ENCODE measurements around the gene GABRB2.

GABRB2 gene

DNA sequence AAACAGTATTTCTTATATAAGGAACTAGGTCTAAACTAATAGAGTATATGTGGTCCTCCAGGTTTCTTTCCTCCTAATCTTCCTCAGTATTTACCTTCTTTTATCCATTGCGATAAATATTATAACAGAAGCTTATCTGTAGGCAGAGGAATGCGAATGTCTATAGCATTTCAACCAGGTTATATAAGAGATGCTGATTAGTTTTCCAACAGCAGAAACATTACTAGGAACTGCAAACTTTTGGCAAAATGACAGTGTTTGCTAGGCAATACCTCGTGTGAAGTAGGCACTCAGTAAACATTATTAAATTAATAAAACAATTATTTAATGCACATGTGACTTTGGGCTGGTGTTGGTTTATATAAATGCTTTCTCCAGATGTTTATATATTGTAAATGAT, 206.5 kb downstream of the GABRB2 start:
- ATAC-seq (ENCODE audit: insufficient read depth, low read depth): no peak
- Histone ChIP-seq H3K4me2 (ENCODE audit: insufficient read depth, low read length) (no peak overlapping the region), H3K9me3 (ENCODE audit: insufficient read depth, low read length, severe bottlenecking) (no peaks in the 10 kb centered on the region), H3K27ac (ENCODE audit: low read length) (no peak overlapping the region), H3K79me2 (ENCODE audit: insufficient read depth, low read length) (no peaks in the 10 kb centered on the region), H3K4me1 (ENCODE audit: insufficient read depth, low read length) (no peaks in the 10 kb centered on the region), H4K20me1 (ENCODE audit: insufficient read depth, low read length) (no peaks in the 10 kb centered on the region), H3K9ac (ENCODE audit: low read depth, low read length) (no peak overlapping the region), H3K36me3 (ENCODE audit: insufficient read depth, low read length) (no peaks in the 10 kb centered on the region), H3K27me3 (ENCODE audit: insufficient read depth, low read length, poor library complexity) (no peaks in the 10 kb centered on the region), H2AFZ (ENCODE audit: low read depth, low read length) (no peak overlapping the region), H3K4me3 (ENCODE audit: low read depth in 1 of 2, low read length in 2 of 2) (no peak overlapping the region)
- TF ChIP-seq EZH2 (IDR thresholded peaks at IDR 0.05; ENCODE audit: borderline replicate concordance, low read depth, low read length, severe bottlenecking): no peak
- TF ChIP-seq, protein P1, sequence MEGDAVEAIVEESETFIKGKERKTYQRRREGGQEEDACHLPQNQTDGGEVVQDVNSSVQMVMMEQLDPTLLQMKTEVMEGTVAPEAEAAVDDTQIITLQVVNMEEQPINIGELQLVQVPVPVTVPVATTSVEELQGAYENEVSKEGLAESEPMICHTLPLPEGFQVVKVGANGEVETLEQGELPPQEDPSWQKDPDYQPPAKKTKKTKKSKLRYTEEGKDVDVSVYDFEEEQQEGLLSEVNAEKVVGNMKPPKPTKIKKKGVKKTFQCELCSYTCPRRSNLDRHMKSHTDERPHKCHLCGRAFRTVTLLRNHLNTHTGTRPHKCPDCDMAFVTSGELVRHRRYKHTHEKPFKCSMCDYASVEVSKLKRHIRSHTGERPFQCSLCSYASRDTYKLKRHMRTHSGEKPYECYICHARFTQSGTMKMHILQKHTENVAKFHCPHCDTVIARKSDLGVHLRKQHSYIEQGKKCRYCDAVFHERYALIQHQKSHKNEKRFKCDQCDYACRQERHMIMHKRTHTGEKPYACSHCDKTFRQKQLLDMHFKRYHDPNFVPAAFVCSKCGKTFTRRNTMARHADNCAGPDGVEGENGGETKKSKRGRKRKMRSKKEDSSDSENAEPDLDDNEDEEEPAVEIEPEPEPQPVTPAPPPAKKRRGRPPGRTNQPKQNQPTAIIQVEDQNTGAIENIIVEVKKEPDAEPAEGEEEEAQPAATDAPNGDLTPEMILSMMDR (IDR thresholded peaks at IDR 0.05; ENCODE audit: borderline replicate concordance, extremely low read depth, low read length, poor library complexity, severe bottlenecking): no peak
- DNase-seq: no peak

DNA sequence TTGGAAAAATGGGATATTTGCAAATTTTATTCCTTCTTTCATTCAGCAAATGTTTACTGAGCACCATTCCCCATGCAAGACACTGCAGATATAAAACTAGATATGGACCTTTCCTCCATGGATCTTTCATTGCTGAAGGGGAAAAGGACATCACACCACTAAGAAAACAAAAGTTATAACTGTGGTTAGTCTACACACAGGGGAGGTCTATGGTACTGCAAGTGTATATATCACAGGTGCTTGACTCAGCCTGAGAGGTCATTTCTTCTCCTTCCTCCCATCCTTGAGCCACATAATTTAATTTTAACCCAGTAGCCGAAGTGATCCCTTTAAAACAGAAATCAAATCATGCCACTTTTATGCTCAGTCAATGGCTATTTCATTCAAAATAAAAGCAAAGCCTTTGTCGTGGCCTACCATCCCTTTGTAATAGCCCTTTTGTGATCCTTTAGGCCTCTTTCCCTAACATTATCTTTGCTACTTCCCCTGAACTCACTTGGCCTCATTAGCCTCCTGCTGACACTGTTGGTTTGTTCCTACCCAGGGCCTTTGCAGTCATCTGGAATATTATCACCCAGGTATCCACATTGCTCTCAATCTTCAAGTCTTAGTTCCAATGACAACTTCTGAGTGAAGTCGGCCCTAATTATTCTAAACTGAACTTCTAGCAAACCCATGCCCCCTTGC, 213.2 kb downstream of the GABRB2 start:
- no peak overlapping the region for H3K9ac ChIP-seq (ENCODE audit: low read depth, low read length)
- no peaks in the 10 kb centered on the region for H3K79me2 ChIP-seq (ENCODE audit: insufficient read depth, low read length)
- no peaks in the 10 kb centered on the region for H4K20me1 ChIP-seq (ENCODE audit: insufficient read depth, low read length)
- no peak for ATAC-seq (ENCODE audit: insufficient read depth, low read depth)
- H3K27me3 ChIP-seq (ENCODE audit: insufficient read depth, low read length, poor library complexity): no peaks in the 10 kb centered on the region
- no peak for TF ChIP-seq EZH2 (IDR thresholded peaks at IDR 0.05; ENCODE audit: borderline replicate concordance, low read depth, low read length, severe bottlenecking)
- TF ChIP-seq, protein P1 (IDR thresholded peaks at IDR 0.05; ENCODE audit: borderline replicate concordance, extremely low read depth, low read length, poor library complexity, severe bottlenecking): no peak
- H3K4me2 ChIP-seq (ENCODE audit: insufficient read depth, low read length): no peak overlapping the region
- H3K4me3 ChIP-seq (ENCODE audit: low read depth in 1 of 2, low read length in 2 of 2): no peak overlapping the region
- H3K27ac ChIP-seq (ENCODE audit: low read length): no peak overlapping the region
- no peaks in the 10 kb centered on the region for H3K4me1 ChIP-seq (ENCODE audit: insufficient read depth, low read length)
- H2AFZ ChIP-seq (ENCODE audit: low read depth, low read length): no peak overlapping the region
- H3K36me3 ChIP-seq (ENCODE audit: insufficient read depth, low read length): no peaks in the 10 kb centered on the region
- DNase-seq: no peak
- no peaks in the 10 kb centered on the region for H3K9me3 ChIP-seq (ENCODE audit: insufficient read depth, low read length, severe bottlenecking)

DNA sequence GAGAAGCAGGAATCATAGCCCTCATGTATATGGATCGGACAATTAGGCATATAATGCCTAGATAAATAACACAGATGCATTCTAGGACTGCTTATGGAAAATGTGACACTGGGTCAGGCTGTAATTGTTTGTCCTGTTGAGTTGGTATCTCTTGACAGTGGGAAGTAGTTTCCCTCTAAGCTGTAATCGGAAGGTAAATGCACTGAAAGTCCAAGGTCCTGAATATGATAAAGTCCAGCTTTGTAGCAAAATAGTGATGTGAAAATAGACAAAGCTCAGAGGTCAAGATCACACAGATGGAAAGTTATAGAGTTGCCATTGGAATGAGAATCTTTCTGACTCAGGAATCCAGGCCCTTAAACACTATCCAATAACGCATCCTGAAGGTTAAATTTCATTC, 214.2 kb downstream of the GABRB2 start:
- H3K79me2 ChIP-seq (ENCODE audit: insufficient read depth, low read length): no peaks in the 10 kb centered on the region
- H3K36me3 ChIP-seq (ENCODE audit: insufficient read depth, low read length): no peaks in the 10 kb centered on the region
- TF ChIP-seq, protein P1 (IDR thresholded peaks at IDR 0.05; ENCODE audit: borderline replicate concordance, extremely low read depth, low read length, poor library complexity, severe bottlenecking): no peak
- TF ChIP-seq EZH2 (IDR thresholded peaks at IDR 0.05; ENCODE audit: borderline replicate concordance, low read depth, low read length, severe bottlenecking): no peak
- no peak for DNase-seq
- no peak for ATAC-seq (ENCODE audit: insufficient read depth, low read depth)
- H3K9me3 ChIP-seq (ENCODE audit: insufficient read depth, low read length, severe bottlenecking): no peaks in the 10 kb centered on the region
- H3K9ac ChIP-seq (ENCODE audit: low read depth, low read length): no peak overlapping the region
- H3K4me2 ChIP-seq (ENCODE audit: insufficient read depth, low read length): no peak overlapping the region
- no peaks in the 10 kb centered on the region for H3K4me1 ChIP-seq (ENCODE audit: insufficient read depth, low read length)
- H3K4me3 ChIP-seq (ENCODE audit: low read depth in 1 of 2, low read length in 2 of 2): no peak overlapping the region
- no peaks in the 10 kb centered on the region for H3K27me3 ChIP-seq (ENCODE audit: insufficient read depth, low read length, poor library complexity)
- H3K27ac ChIP-seq (ENCODE audit: low read length): no peak overlapping the region
- H4K20me1 ChIP-seq (ENCODE audit: insufficient read depth, low read length): no peaks in the 10 kb centered on the region
- no peak overlapping the region for H2AFZ ChIP-seq (ENCODE audit: low read depth, low read length)
